HG02763 (cell line): Measurements from ENCODE around the gene YTHDC2.

ENCODE experiments used
- ATAC-seq: cut with Tn5 transposase; IDR thresholded peaks from one replicate; pipeline ENCODE4 v1.9.1; 2021; ENCODE audit warnings: mild to moderate bottlenecking, moderate library complexity; ENCODE audit not compliant: unreplicated experiment

YTHDC2 gene

DNA sequence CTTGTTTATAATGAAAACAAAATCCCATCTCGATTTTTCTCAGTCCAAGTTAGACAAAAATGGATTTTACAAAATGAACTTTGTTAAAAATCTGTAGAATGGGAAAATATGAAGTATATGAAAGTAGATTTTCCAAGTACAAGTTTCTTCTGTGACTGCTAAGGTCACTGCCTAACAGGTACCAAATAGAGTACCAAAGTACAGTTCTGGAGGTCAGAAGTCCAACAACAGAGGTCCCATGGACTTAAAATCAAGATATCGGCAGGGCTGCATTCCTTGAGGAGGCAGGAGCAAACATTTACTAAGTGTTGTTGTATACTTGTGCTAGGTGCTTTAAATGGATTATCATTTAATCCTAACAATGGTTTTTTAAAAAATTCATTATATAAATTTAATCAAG is 5.9 kb downstream of the YTHDC2 start:
- no peak for ATAC-seq

DNA sequence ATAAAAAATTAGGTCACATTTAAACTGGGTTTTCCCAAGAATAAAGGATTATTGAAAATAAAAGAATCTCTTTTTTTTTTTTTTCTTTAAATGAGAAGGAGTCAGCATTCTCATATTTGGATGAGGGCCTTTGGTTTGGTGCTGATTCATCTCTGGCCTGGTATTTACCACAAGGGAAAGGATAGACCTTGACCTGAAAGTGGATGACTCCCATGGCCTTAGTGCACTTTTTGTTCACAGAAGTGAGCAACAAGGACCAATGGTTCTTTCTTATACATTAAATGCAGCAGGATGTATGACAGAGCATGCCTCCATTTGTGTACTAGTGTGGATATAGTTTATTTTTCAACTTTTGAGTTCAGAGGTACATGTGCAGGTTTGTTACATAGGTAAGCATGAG is 6.9 kb downstream of the YTHDC2 start:
- ATAC-seq, result peak; percentile 56

DNA sequence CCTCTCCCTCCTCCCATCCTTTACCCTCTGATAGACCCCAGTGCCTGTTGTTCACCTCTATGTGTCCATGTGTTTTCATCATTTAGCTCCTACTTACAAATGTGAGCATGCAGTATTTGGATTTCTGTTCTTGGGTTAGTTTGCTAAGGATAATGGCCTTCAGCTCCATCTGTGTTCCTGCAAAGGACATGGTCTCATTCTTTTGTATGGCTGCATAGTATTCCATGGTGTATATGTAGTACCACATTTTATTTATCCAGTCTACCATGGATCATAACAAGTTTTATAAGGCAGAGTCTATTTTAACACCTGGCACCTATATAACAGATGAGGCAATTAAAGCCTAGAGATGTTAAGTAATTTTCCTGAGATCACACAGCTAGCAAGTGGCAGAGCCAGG is 7.4 kb downstream of the YTHDC2 start:
- no peak for ATAC-seq

DNA sequence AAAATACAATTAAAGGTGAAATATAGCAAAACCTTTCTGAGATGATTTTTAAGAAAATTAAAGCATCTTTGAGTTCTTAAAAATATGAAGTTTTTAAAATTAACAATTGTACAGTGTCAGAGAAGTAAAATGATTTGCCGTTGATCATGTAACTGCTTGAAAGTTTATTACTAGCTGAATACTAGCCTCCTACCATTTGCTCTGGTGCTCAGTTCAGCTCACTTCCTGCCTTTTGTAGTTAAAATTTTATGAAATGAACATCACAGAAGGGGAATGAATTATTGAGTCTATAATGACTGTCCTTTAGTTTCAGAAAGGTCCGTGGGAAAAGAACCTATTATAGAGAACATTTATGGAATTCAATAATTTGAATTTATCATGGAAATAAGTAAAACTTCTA is 9.7 kb downstream of the YTHDC2 start:
- ATAC-seq, result no peak

DNA sequence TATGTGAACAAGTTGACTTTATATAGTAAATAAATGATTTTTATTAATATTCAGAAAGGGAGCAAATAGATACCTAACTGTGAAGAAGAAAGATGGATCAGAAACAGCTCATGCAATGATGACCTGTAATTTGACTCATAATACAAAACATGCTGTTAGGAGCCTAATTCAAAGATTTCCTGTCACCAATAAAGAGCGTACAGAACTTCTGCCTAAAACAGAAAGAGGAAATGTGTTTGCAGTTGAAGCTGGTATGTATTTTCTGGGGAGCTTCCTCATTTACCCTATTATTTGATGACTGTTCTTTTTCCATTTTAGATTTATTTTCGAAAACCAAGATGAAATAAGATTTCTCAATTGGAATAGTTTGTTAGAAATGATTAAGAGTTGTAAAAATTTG is 11.4 kb downstream of the YTHDC2 start:
- ATAC-seq, result peak; percentile 46

DNA sequence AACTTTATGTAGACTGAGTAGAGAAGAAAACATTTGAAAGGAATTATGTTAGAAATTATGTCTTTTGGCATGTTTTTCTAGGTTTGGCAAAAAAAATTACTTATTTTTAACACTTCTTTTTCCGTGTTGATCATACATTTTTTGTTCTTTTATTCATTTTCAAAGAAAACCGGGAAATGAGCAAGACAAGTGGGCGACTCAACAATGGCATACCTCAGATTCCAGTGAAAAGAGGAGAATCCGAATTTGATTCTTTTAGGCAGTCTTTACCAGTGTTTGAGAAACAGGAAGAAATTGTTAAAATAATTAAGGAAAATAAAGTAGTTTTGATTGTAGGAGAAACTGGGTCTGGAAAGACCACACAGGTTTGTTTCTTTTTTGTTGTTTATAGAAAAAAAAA is 12.9 kb downstream of the YTHDC2 start:
- ATAC-seq, result no peak

DNA sequence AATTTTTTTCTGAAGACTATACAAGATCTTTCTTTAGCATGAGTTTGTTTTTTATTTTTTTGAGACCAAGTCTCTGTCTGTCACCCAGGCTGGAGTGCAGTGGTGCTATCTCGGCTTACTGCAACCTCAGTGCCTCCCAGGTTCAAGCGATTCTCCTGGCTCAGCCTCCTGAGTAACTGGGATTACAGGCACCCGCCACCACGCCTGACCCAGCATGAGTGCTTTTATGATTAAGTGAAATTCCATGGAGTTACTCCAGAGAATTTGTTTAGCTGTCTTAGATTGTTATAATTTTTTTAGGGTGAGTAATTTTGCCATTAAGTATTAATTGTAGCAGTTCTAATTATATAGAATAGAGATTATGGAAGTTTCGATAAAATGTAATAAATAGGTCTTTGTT is 14.3 kb downstream of the YTHDC2 start:
- ATAC-seq, result no peak

DNA sequence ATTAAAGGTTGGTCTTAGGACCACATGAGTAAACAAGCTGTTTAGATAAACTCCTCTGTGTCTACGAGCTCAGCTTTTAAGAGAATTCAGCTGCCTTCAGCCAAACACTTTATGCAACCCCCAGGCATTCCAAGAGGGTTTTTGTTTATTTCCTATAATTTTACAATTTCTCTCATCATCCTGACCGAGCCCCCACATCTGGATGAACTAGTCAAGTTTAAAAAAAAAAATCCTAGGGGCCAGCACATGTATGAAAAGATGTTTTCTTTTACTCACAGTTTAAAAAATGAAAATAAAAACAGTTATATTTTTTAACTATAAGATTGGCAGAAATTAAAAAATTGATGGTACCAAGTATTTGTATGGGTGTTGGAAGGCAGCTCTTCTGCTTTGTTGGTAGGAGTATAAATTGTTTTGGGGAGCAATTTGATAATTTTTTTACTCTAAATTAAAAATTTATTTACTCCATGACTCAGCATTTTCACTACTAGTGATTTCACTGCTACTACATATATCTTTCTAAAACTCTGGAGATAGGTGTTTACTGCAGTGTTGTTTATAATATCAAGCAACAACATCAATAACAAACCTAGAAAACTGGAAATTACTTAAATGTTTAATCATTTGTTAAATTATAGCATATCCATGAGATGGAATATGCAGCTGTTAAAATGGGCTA is 18.1 kb downstream of the YTHDC2 start:
- ATAC-seq, result no peak

DNA sequence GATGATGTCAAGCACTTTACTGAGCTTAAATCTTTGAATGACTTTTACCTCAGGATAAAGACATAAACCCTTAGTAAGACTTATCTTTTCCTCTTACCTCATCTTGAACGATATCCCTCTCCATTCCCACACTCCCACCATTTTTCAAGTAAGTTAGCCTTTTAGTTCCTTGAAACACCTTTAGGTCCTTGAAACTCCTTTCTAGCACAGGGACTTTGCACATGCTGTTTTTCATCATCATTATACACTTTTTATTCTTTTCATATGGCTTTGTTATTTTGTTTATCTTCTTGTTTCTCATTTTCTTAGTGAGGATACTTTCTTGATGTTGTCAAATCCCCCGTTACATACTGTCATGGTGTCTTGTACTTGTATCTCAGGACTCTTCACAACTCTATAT is 24.8 kb downstream of the YTHDC2 start:
- ATAC-seq, result no peak

DNA sequence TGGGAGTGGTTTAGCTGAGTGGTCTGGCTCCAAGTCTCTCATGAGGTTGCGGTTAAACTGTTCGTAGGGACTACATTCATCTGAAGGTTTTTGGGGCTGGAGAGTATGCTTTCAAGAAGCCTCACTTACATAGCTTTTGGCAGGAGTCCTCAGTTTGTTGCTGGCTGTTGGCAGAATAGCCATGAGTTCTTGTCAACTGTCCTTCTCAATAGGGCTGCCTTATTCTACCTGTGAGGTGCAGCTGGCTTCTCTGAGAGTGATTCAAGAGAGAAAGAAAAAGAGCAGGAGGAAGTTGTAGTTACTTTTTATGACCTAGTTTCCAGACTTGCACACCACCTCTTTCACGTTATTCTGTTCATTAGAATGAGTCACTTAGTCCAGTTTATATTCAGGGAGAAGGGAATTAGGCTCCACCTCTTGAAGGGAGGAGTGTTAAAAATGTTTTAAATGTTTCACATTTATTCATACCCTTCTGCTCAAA is 33.2 kb downstream of the YTHDC2 start:
- ATAC-seq, result no peak

DNA sequence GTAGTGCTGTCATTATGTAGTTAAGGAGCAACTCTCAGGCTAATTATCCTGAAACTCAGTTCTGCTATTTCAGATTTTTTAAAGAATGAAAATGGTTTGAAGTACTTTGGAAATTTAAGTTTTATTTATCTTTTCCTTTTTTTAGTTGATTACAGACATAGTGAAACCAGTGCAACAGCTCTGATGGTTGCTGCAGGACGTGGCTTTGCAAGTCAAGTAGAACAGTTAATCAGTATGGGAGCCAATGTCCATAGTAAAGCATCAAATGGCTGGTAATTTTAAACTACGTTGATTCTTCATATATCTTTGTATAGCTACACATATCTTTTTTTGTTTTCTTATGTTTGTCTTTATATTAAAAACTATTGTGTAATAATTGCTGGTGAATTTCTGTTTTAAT is 34.9 kb downstream of the YTHDC2 start:
- ATAC-seq, result no peak

DNA sequence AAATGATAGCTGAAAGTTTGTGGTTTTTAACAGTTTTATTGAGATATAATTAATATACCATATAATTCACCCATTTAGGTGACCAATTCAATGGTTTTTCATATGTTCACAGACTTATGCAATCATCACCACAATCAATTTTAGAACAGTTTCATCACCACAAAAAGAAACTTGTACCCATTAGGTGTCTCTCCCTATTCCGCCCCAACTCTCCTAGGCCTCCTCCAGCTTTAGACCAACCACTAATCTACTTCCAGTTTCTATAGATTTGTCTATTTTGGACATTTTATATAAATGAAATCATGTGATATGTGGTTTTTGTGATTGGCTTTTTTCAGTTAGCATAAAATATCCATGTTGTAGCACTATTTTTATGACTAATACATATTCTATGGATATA is 38.6 kb downstream of the YTHDC2 start:
- no peak for ATAC-seq

DNA sequence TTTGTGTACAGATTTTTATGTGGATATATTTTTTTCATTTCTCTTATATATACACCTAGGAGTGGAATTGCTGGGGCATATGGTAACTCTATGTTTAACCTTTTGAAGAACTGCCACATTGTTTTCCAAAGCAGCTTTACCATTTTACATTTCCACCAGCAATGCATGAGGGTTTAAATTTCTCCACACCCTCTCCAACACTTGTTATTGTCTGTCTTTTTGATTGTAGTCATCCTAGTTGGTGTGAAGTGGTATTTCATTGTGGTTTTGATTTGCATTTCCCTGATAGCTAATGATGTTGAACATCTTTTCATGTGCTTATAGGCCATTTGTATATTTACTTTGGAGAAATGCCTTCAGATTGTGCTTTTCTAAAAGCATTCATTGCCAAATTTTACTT is 39.1 kb downstream of the YTHDC2 start:
- ATAC-seq, result no peak

DNA sequence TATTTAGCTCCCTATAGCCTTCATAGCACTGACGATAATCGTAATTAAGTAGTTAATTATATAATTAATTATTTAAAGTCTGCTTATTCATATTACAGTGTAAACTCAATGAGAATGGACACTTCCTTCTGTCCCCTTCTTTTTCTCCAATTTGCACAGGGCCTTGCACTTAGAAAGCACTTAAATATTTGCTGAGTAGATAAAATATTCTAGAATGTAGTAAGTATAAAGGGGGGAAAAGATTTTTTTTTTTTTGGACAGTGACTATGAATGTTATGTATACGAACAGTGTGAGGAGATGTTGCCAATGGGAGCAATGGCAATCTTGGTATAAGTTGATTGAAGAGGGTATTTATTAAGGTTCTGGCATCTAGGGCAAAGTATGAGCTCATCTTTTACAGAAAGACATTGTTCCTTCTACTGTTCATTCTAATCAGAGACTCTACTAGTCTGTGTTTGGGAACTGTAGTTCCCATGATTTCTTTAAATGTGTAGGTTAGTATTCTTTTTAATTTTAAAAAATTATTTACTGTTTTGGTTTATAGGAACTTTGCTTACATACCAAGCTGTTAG is 49.4 kb downstream of the YTHDC2 start:
- no peak for ATAC-seq

DNA sequence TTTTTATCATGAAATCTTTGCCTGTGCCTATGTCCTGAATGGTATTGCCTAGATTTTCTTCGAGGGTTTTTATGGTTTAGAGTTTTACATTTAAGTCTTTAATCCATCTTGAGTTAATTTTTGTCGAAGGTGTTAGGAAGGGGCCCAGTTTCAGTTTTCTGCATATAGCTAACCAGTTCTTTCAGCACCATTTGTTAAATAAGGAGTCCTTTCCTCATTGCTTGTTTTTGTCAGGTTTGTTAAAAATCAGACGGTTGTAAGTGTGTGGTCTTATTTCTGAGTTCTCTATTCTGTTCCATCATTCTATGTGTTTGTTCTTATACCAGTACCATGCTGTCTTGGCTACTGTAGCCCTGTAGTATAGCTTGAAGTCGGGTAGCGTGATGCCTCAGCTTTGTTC is 55.9 kb downstream of the YTHDC2 start:
- no peak for ATAC-seq

DNA sequence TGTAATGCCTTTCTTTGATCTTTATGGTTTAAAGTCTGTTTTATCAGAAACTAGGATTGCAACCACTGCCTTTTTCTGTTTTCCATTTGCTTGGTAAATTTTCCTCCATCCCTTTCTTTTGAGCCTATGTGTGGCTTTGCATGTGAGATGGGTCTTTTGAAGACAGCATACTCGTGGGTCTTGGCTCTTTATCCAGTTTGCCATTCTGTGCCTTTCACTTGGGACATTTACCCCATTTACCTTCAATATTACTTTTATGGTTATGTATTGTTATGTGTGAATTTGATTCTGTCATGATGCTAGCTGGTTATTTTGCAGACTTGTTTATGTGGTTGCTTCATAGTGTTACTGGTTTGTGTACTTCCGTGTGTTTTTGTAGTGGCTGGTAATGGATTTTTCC is 59.2 kb downstream of the YTHDC2 start:
- no peak for ATAC-seq

DNA sequence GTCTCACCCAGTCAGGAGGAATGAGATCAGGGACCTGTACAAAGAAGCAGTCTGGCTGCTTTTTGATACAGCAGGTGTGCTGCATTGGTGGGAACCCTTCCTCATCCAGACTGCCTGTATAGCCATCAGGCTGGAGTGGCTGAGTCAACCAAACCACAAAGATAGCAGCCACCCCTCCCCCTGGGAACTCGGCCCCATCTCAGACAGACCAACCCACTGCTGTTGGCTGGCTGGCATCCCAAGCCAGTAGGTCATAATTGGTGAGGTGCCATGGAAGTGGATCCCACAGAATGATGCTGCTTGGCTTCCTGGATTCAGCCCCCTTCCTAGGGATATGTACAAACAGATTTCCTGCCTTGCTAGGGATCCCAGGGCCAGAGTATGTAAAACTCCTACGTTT is 60.9 kb downstream of the YTHDC2 start:
- no peak for ATAC-seq

DNA sequence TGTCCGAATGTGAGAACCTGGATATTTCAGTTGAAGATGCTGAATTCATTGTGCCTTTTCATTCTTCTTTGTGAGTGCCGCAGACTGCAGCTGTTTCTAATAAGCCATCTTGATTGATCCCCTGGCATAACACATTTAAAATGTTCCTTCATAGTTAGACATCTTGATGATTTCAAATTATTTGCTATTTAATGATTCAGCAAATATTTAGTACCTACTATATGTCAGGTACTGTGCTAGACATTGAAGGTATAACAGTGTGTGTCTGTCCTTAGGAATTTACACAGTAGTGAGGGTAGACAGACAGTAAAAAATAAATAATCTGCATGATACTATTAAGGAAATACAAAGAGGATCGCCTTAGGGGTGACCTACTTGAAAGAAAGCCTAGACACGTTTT is 61.6 kb downstream of the YTHDC2 start:
- no peak for ATAC-seq

DNA sequence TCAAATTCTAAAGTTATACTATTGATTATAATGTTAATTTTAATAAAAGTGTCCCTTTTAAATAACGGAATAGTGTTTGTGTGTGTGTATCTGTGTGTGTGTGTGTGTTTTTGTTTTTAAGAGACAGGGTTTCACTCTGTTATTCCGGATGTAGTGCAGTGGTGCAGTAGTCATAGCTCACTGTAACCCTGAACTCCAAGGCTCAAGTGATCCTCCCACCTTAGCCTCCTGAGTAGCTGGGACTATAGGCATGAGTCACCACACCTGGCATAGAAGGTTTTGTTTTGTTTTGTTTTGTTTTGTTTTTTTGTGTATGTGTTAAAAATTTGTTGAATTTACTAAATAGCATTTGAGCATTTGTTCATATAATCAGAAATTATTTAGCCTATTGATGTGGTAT is 64.6 kb downstream of the YTHDC2 start:
- ATAC-seq, result no peak

DNA sequence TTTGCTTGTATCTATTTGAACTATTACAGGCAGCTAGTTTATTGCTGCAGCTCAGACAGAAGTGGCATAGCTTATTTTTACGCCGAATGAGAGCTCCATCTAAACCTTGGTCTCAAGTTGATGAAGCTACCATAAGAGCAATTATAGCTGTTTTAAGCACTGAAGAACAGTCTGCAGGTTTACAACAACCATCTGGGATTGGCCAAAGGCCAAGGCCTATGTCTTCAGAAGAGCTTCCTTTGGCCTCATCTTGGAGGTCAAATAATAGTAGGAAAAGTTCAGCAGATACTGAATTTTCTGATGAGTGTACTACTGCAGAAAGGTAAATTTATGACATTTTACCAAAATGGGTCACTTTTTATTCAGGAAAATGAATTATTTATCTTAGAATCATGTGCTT is 67.9 kb downstream of the YTHDC2 start:
- ATAC-seq, result no peak

DNA sequence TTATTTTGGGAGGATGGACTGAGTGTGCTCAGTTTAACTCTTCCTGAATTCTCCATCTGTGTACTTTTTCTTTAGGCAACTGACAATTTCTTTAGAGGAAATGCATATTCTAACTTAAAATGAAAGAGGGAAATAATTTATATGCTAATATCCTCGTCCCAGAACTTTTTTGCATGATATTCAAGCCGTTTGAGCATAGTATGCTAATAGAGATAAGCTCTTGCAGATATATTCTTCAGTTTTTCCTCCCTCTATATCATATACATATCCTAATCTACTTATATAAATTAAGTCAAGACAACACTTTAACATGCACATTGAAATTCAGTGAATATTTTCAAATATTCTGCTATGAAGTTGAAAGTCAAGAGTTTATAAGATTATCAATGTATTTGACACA is 84.7 kb downstream of the YTHDC2 start:
- no peak for ATAC-seq

DNA sequence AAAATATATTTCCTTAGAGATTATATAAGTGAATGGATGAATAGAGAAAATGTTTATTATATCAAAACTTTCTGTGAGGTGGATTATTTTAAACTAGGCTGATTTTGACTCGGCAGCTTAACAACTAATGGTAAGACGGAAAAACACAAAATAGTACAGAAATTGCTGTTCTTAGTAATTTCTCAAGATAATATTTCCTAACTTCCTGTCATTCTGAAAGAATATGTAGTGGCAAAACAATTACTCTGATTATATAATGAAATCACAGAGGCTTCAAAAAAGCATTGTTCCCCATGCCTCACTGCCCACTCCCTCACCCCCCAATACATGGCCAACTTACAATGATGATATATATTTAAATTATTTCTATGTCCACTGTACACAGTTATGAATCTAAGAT is 85.4 kb downstream of the YTHDC2 start:
- no peak for ATAC-seq

DNA sequence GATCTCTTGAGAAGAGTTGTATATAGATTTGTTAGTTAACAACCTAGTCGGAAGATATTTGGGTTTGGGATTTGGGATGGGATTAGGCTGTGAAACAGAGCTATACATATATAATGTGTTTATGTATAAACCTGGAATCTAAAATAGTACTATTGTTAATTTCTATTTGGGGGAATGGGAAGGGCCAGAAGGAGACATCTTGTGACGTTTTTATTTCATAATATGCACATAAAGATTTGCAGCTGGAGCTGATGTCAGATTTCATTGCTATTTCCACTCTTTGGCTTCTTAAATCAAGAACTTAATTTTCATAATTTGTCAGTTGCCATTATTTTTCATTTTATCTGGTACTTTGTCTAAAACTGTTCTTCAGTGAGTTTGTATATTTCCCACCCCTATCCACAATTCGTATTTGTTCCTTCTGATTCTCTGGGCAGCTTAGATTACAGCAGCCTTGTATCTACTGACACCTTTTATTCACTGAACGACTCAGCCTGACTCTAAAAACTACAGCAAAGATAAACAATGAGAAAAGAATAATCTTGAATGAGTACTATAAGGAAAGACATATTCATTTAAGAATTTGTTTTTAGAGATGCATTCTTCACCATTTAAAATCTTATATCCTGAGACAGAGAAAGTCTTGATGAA is 86.9 kb downstream of the YTHDC2 start:
- ATAC-seq, result no peak
